Right atrium auricular region (tissue), 2 donors: ENCODE results near the gene TET1. TPM values are rescaled to one million over a fixed set of nuclear protein-coding genes. Genes with fewer than 3 reads are reported as not detected.
"Not testable (repeated sequence)": the region's sequence is repeated elsewhere in the genome, so short reads cannot be mapped to it uniquely, and the experiment has no call there.

Source experiments
- DNase-seq: peaks from one replicate; pipeline ENCODE4 v3.0.0-alpha.2; 2019; ENCODE audit warnings: low spot score
- H3K27ac ChIP-seq, 2 donors: fragments of 200-600 bp; sonication (generic); 1 replicate in 1 of 2; 2 replicates in 1 of 2; pipeline ENCODE4 v1.5.1; 2016 to 2019
- H3K27me3 ChIP-seq, 2 donors: fragments of 200-600 bp; sonication (generic); one replicate each; pipeline versions ENCODE4 v1.5.1 to v1.6.0; 2017 to 2019
- H3K36me3 ChIP-seq: fragments of 200-600 bp; sonication (generic); one replicate; pipeline ENCODE4 v1.5.1; 2016
- H3K4me1 ChIP-seq, 2 donors: fragments of 200-600 bp; sonication (generic); one replicate each; pipeline versions ENCODE4 v1.5.1 to v1.6.0; 2017 to 2019
- H3K4me3 ChIP-seq, 2 donors: fragments of 200-600 bp; sonication (generic); 1 replicate in 1 of 2; 2 replicates in 1 of 2; pipeline ENCODE4 v1.5.1; 2017 to 2019; ENCODE audit warnings: mild to moderate bottlenecking in 1 of 2, moderate library complexity in 1 of 2
- H3K9me3 ChIP-seq, 2 donors: fragments of 200-600 bp; sonication (generic); one replicate each; pipeline ENCODE4 v1.5.1; 2019
- CTCF ChIP-seq, 2 donors: fragments of 200-600 bp; sonication (generic); IDR thresholded peaks; one replicate each; pipeline ENCODE4 v1.5.1; 2019; ENCODE audit warnings: antibody characterized with exemption in 2 of 2
- total RNA-seq, 2 donors: library from RNA; depleted of rRNA; stranded (reverse); fragments of >200 nt; gene quantifications; one replicate each; pipeline ENCODE4 v1.1.0, GENCODE V29; 2016

TET1 gene
- total RNA-seq, 2 donors from 2014 or later: 2.4 to 3.0 TPM

GRCh38 chr10:68705548-68705947, 145.4 kb downstream of the TET1 start:
- no peak for TF ChIP-seq CTCF (IDR thresholded peaks at IDR 0.05)
- Histone ChIP-seq H3K4me3 (no peak overlapping the region), H3K27me3 (no peaks in the 10 kb centered on the region), H3K9me3 (no peaks in the 10 kb centered on the region), H3K36me3 (no peaks in the 10 kb centered on the region), H3K4me1 (no peaks in the 10 kb centered on the region), H3K27ac (no peak overlapping the region)
- DNase-seq: no peak

GRCh38 chr10:68708987-68709386, 148.8 kb downstream of the TET1 start:
- not testable (repeated sequence) for H3K27me3 ChIP-seq

GRCh38 chr10:68713065-68713464, 152.9 kb downstream of the TET1 start:
- not testable (repeated sequence) for H3K36me3 ChIP-seq, H3K27ac ChIP-seq, H3K4me1 ChIP-seq, H3K27me3 ChIP-seq, H3K9me3 ChIP-seq, H3K4me3 ChIP-seq
- peak; percentile 32 for DNase-seq

More at GRCh38 chr10:68708987-68709386, 148.8 kb downstream of the TET1 start:
- H3K9me3 ChIP-seq, H3K4me3 ChIP-seq, H3K36me3 ChIP-seq, DNase-seq, H3K27ac ChIP-seq, H3K4me1 ChIP-seq: not testable (repeated sequence)

- no peak for DNase-seq
- H3K27me3 ChIP-seq: no peaks in the 10 kb centered on the region
- H3K36me3 ChIP-seq: no peaks in the 10 kb centered on the region
- H3K4me1 ChIP-seq: peaks cover 0 to 5% of the 10 kb centered on the region in 2 donors
- no peak for TF ChIP-seq CTCF (IDR thresholded peaks at IDR 0.05)
- no peaks in the 10 kb centered on the region for H3K9me3 ChIP-seq
- no peak overlapping the region for H3K27ac ChIP-seq
- H3K4me3 ChIP-seq: no peak overlapping the region
Observed at GRCh38 chr10:68717435-68717834, 157.3 kb downstream of the TET1 start.

- Histone ChIP-seq H3K9me3 (no peaks in the 10 kb centered on the region), H3K27me3 (no peaks in the 10 kb centered on the region)
- TF ChIP-seq CTCF (IDR thresholded peaks at IDR 0.05): no peak
Observed at GRCh38 chr10:68720793-68721672, 160.9 kb downstream of the TET1 start, which contains the start of gene CCAR1. CCAR1 (plus strand) TSS chr10:68721239; CDS start chr10:68722505, 1,266 bp downstream.

GRCh38 chr10:68721673-68722335, 161.7 kb downstream of the TET1 start:
- peak; percentile 55 for DNase-seq
- H3K27me3 ChIP-seq: no peaks in the 10 kb centered on the region
- H3K27ac ChIP-seq: peak overlapping the region; percentile 89 to 92
- H3K9me3 ChIP-seq: no peaks in the 10 kb centered on the region
- H3K36me3 ChIP-seq: peaks cover 16% of the 10 kb centered on the region
- peak overlapping the region; percentile 78 to 85 for H3K4me3 ChIP-seq
- H3K4me1 ChIP-seq: peaks cover 0 to 11% of the 10 kb centered on the region in 2 donors
- no peak for TF ChIP-seq CTCF (IDR thresholded peaks at IDR 0.05)

More at GRCh38 chr10:68720793-68721672, 160.9 kb downstream of the TET1 start, which contains the start of gene CCAR1:
- DNase-seq: peak; percentile 96
- Histone ChIP-seq H3K36me3 (peaks cover 16% of the 10 kb centered on the region), H3K27ac (peak within 1 kb of the TSS; percentile 89 to 92), H3K4me1 (peaks cover 0 to 11% of the 10 kb centered on the region in 2 donors), H3K4me3 (peak within 1 kb of the TSS; percentile 78 to 85)
